Right lobe of liver (tissue), 6 donors: ENCODE measurements around the gene CDS1. TPM values are rescaled to one million over a fixed set of nuclear protein-coding genes. Genes with fewer than 3 reads are reported as not detected.

Source experiments
- ATAC-seq, 4 donors: fragments of 200-7000 bp; cut with Tn5 transposase; one replicate each; pipeline ENCODE4 v1.9.1; 2020; ENCODE audit warnings: mild to moderate bottlenecking in 4 of 4, moderate library complexity in 4 of 4
- DNase-seq, 3 donors: peaks; one replicate each; pipeline ENCODE4 v3.0.0-alpha.2; 2020
- H3K27ac ChIP-seq, 3 donors: fragments of 200-600 bp; one replicate each; pipeline ENCODE4 v1.8.0; 2022
- H3K27me3 ChIP-seq, 2 donors: fragments of 200-600 bp; one replicate each; pipeline ENCODE4 v1.8.0; 2022
- H3K36me3 ChIP-seq, 4 donors: fragments of 200-600 bp; sonication (generic) in 1 of 4; one replicate each; pipeline versions ENCODE4 v1.5.1 to v1.8.0; 2017 to 2022; ENCODE audit warnings: control low read depth in 1 of 4
- H3K4me1 ChIP-seq, 4 donors: fragments of 200-600 bp; sonication (generic) in 1 of 4; one replicate each; pipeline versions ENCODE4 v1.5.1 to v1.8.0; 2017 to 2022; ENCODE audit warnings: control low read depth in 1 of 4
- H3K4me3 ChIP-seq, 3 donors: fragments of 200-600 bp; one replicate each; pipeline ENCODE4 v1.8.0; 2022
- H3K9me3 ChIP-seq, 4 donors: fragments of 200-600 bp; sonication (generic) in 1 of 4; one replicate each; pipeline versions ENCODE4 v1.5.1 to v1.8.0; 2017 to 2022; ENCODE audit warnings: control low read depth in 1 of 4
- POLR2A ChIP-seq: fragments of 450-650 bp; IDR thresholded peaks from one replicate; pipeline ENCODE4 v1.6.1; 2017; ENCODE audit warnings: antibody characterized with exemption, mild to moderate bottlenecking
- WGBS: methylation state at CpG from one replicate; pipeline ENCODE4 v1.1.6; 2018; ENCODE audit warnings: low coverage, low lambda C conversion rate; ENCODE audit not compliant: insufficient coverage; ENCODE audit errors: missing lambda C conversion rate; 5-methylcytosine and 5-hydroxymethylcytosine counted together
- intact Hi-C, 2 donors: fragments of 100-400 bp; cut with DNase I; formaldehyde crosslinking; loops; one replicate each; pipeline versions ENCODE4 v1.11.2 to v1.14.1; 2022
- total RNA-seq, 6 experiments: library from RNA; depleted of rRNA in 2 of 6; stranded (reverse); fragments of >200 nt in 2 of 6; fragmentation: NEBNext Ultra II Directional in 3 of 6; extraction: Animal tissue kit (Norgen Biotek cat#: 25700) in 3 of 6; gene quantifications; one replicate each; pipeline versions ENCODE4 v1.1.0 to v1.2.4, GENCODE V29; 2016 to 2023
- TF ChIP-seq, protein P1 (sequence below), 4 donors: fragments of 200-600 bp in 3 of 4; fragments of 450-650 bp in 1 of 4; IDR thresholded peaks; one replicate each; pipeline versions ENCODE4 v1.5.1 to v1.8.0; 2016 to 2022; ENCODE audit warnings: antibody characterized with exemption in 4 of 4, mild to moderate bottlenecking in 2 of 4
- donor health status: DM: no; HTN: yes; CAD: no.
- donor health status: DM: no; HTN: no; CAD: no.
- donor health status: DM: no; HTN: no; CAD: no.
- donor health status: DM: no; HTN: yes; CAD: no.
- donor health status: DM: no; HTN: yes; CAD: no.

The CDS1 gene
- total RNA-seq, 6 experiments from 2014 or later = 0.06 to 11.2 (median 0.45) TPM

DNA sequence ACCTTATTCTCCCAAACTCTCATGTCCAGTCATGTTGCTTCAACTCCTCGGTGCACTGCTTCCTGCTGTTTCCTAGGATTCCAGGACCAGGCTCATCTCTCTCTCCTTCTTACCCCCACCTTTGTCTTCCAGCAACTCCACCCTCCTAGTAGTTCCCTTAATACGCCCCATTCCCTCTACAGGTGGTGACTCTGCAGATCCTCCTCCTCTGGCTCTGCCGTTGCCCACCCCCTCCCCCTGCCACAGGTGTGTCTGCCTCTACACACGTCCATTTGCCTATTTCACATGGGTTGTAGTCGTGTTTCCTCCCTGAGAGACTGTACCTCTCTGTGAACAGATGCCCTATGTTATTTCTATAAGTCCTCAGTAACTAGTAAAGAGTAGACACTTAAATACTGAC, 32.4 kb downstream of the CDS1 start:
- no peak overlapping the region for H3K27ac ChIP-seq
- ATAC-seq = no peak
- no peaks in the 10 kb centered on the region for H3K9me3 ChIP-seq
- no peak overlapping the region for H3K4me3 ChIP-seq
- H3K36me3 ChIP-seq = no peaks in the 10 kb centered on the region
- TF ChIP-seq, protein P1, sequence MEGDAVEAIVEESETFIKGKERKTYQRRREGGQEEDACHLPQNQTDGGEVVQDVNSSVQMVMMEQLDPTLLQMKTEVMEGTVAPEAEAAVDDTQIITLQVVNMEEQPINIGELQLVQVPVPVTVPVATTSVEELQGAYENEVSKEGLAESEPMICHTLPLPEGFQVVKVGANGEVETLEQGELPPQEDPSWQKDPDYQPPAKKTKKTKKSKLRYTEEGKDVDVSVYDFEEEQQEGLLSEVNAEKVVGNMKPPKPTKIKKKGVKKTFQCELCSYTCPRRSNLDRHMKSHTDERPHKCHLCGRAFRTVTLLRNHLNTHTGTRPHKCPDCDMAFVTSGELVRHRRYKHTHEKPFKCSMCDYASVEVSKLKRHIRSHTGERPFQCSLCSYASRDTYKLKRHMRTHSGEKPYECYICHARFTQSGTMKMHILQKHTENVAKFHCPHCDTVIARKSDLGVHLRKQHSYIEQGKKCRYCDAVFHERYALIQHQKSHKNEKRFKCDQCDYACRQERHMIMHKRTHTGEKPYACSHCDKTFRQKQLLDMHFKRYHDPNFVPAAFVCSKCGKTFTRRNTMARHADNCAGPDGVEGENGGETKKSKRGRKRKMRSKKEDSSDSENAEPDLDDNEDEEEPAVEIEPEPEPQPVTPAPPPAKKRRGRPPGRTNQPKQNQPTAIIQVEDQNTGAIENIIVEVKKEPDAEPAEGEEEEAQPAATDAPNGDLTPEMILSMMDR (IDR thresholded peaks at IDR 0.05) = no peak
- no peak for TF ChIP-seq POLR2A
- DNase-seq = no peak
- H3K4me1 ChIP-seq = no peaks in the 10 kb centered on the region
- H3K27me3 ChIP-seq = no peaks in the 10 kb centered on the region
- WGBS = 70% methylated on average over 5 of the region's 5 CpGs
- intact Hi-C loops = no loop called here

GRCh38 chr4:84622959-84623358, 40.0 kb downstream of the CDS1 start:
- no peaks in the 10 kb centered on the region for H3K27me3 ChIP-seq
- no peak for TF ChIP-seq POLR2A
- TF ChIP-seq, protein P1 (IDR thresholded peaks at IDR 0.05) = no peak
- H3K36me3 ChIP-seq = no peaks in the 10 kb centered on the region
- DNase-seq (no peak), ATAC-seq (no peak)
- no peak overlapping the region for H3K27ac ChIP-seq
- WGBS = 67% methylated on average over 1 of the region's 1 CpG
- H3K9me3 ChIP-seq = no peaks in the 10 kb centered on the region
- H3K4me1 ChIP-seq = no peaks in the 10 kb centered on the region
- H3K4me3 ChIP-seq = no peak overlapping the region
- intact Hi-C loops = no loop called here

- H3K27ac ChIP-seq = no peak overlapping the region
- DNase-seq (no peak), ATAC-seq (no peak)
- TF ChIP-seq, protein P1 (IDR thresholded peaks at IDR 0.05) = no peak
- no peak for TF ChIP-seq POLR2A
- no peaks in the 10 kb centered on the region for H3K4me1 ChIP-seq
- 96% methylated on average over 8 of the region's 11 CpGs for WGBS
- H3K9me3 ChIP-seq = no peaks in the 10 kb centered on the region
- H3K36me3 ChIP-seq = no peaks in the 10 kb centered on the region
- intact Hi-C loops = no loop called here
- no peak overlapping the region for H3K4me3 ChIP-seq
- no peaks in the 10 kb centered on the region for H3K27me3 ChIP-seq
These were observed 40.7 kb downstream of the CDS1 start for GRCh38 chr4:84623661-84624060.

DNA sequence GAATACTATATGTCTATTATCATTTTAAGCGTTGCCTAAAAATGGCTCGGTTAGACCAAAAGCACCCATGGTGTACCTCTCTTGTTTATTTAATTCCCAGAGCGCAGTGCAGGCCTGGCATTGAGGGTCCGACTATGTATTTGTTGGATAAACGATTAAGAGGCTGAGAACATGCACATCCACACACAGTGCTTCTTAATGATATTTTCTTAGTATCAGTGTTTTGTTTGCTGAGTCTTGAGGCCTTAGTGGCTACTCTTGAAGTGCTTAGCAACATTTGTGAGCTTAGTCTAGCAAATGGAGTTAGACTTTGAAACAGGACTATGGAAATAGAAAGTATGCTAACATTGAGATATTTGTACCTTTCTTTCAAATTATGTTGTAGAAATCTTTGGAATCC, 43.7 kb downstream of the CDS1 start:
- WGBS = 80% methylated on average over 5 of the region's 5 CpGs
- no peaks in the 10 kb centered on the region for H3K36me3 ChIP-seq
- no peak overlapping the region for H3K4me3 ChIP-seq
- H3K27ac ChIP-seq = no peak overlapping the region
- no peak for ATAC-seq
- H3K4me1 ChIP-seq = no peaks in the 10 kb centered on the region
- no peaks in the 10 kb centered on the region for H3K27me3 ChIP-seq
- DNase-seq = no peak
- H3K9me3 ChIP-seq = no peaks in the 10 kb centered on the region
- intact Hi-C loops = no loop called here
- TF ChIP-seq, protein P1 (IDR thresholded peaks at IDR 0.05) = no peak
- TF ChIP-seq POLR2A = no peak

- no peaks in the 10 kb centered on the region for H3K27me3 ChIP-seq
- DNase-seq = no peak
- no peaks in the 10 kb centered on the region for H3K9me3 ChIP-seq
- H3K4me3 ChIP-seq = no peak overlapping the region
- H3K4me1 ChIP-seq = no peaks in the 10 kb centered on the region
- TF ChIP-seq, protein P1 (IDR thresholded peaks at IDR 0.05) = no peak
- no peak for TF ChIP-seq POLR2A
- no peak overlapping the region for H3K27ac ChIP-seq
- no peak for ATAC-seq
- no peaks in the 10 kb centered on the region for H3K36me3 ChIP-seq
- 48% methylated on average over 3 of the region's 3 CpGs for WGBS
- intact Hi-C loops = no loop called here
These were observed 48.6 kb downstream of the CDS1 start for GRCh38 chr4:84631573-84631972.
